ENCODE measurements around the gene KRTCAP3.

- TF ChIP-seq, protein P1, sequence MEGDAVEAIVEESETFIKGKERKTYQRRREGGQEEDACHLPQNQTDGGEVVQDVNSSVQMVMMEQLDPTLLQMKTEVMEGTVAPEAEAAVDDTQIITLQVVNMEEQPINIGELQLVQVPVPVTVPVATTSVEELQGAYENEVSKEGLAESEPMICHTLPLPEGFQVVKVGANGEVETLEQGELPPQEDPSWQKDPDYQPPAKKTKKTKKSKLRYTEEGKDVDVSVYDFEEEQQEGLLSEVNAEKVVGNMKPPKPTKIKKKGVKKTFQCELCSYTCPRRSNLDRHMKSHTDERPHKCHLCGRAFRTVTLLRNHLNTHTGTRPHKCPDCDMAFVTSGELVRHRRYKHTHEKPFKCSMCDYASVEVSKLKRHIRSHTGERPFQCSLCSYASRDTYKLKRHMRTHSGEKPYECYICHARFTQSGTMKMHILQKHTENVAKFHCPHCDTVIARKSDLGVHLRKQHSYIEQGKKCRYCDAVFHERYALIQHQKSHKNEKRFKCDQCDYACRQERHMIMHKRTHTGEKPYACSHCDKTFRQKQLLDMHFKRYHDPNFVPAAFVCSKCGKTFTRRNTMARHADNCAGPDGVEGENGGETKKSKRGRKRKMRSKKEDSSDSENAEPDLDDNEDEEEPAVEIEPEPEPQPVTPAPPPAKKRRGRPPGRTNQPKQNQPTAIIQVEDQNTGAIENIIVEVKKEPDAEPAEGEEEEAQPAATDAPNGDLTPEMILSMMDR (IDR thresholded peaks at IDR 0.05), result no peak
- TF ChIP-seq POLR2A (IDR thresholded peaks at IDR 0.05), result no peak
Measured at GRCh38 chr2:27485496-27485895, 43.3 kb downstream of the KRTCAP3 start.

Measured in Peyer's patch (tissue), 4 donors.